Measurements from ENCODE around the gene SVOP.
"Not testable (repeated sequence)": the region's sequence is repeated elsewhere in the genome, so short reads cannot be mapped to it uniquely, and the experiment has no call there.

The SVOP gene

GRCh38 chr12:108860443-108860842, 160.4 kb downstream of the SVOP start:
- peaks cover 0 to 6% of the 10 kb centered on the region in 2 donors for H3K27me3 Mint-ChIP-seq
- H3K4me1 Mint-ChIP-seq: peaks cover 36 to 57% of the 10 kb centered on the region in 2 donors
- ATAC-seq (replicated peaks) (no peak), DNase-seq (no peak)
- peak overlapping the region; percentile 56 for H3K27ac Mint-ChIP-seq
- no peaks in the 10 kb centered on the region for H3K36me3 Mint-ChIP-seq
- no peaks in the 10 kb centered on the region for H3K9me3 Mint-ChIP-seq
- no peak overlapping the region for H3K4me3 Mint-ChIP-seq

GRCh38 chr12:108859923-108860291, 161.0 kb downstream of the SVOP start:
- Mint-ChIP-seq H3K9me3 (peaks cover 0 to 2% of the 10 kb centered on the region in 2 donors), H3K36me3 (peaks cover 2 to 5% of the 10 kb centered on the region in 2 donors), H3K27ac (no peak overlapping the region), H3K4me1 (peaks cover 36 to 57% of the 10 kb centered on the region in 2 donors), H3K27me3 (peaks cover 0 to 6% of the 10 kb centered on the region in 2 donors), H3K4me3 (no peak overlapping the region)
- ATAC-seq (replicated peaks) (no peak), DNase-seq (no peak)

- H3K9me3 Mint-ChIP-seq; H3K36me3 Mint-ChIP-seq; DNase-seq; ATAC-seq (replicated peaks); H3K27me3 Mint-ChIP-seq: not testable (repeated sequence)
- H3K4me1 Mint-ChIP-seq: peaks cover 36 to 61% of the 10 kb centered on the region in 2 donors
- H3K27ac Mint-ChIP-seq: peak overlapping the region; percentile 3
- peak overlapping the region; percentile 44 to 51 for H3K4me3 Mint-ChIP-seq
Measured at GRCh38 chr12:108859141-108859922, 161.5 kb downstream of the SVOP start.

- H3K9me3 Mint-ChIP-seq: peaks cover 0 to 2% of the 10 kb centered on the region in 2 donors
- H3K4me3 Mint-ChIP-seq: peak overlapping the region; percentile 88 to 96
- no peak for DNase-seq
- H3K36me3 Mint-ChIP-seq: peaks cover 3 to 9% of the 10 kb centered on the region in 2 donors
- peak overlapping the region; percentile 96 for H3K27ac Mint-ChIP-seq
- ATAC-seq (replicated peaks): no peak
- H3K4me1 Mint-ChIP-seq: peaks cover 38 to 70% of the 10 kb centered on the region in 2 donors
- H3K27me3 Mint-ChIP-seq: peaks cover 0 to 6% of the 10 kb centered on the region in 2 donors
Measured at GRCh38 chr12:108858311-108859074, 162.4 kb downstream of the SVOP start.
